Activated naive CD4-positive, alpha-beta T cell treated with anti-CD3 and anti-CD28 coated beads, Interleukin-2, amount 10 ng/mL, durations not matched to agents 7 days and 5 days (primary cell): ENCODE results near the gene STOM.

ENCODE experiments used
- CTCF ChIA-PET: fragments of 350-600 bp; sonication (Branson Sonifier 250); formaldehyde crosslinking; loops from one replicate; lab custom pipeline; 2021; ENCODE audit warnings: antibody characterized with exemption; lab: Charles Lee
- DNase-seq: peaks from one replicate; pipeline ENCODE4 v3.0.0-alpha.2; 2020
- H3K27ac Mint-ChIP-seq: one replicate; pipeline ENCODE4 v1.8.0; 2021; ENCODE audit warnings: mild to moderate bottlenecking, moderate library complexity, mixed read lengths
- H3K27me3 Mint-ChIP-seq: one replicate; pipeline ENCODE4 v1.8.0; 2021; ENCODE audit warnings: mild to moderate bottlenecking, mixed read lengths
- H3K36me3 Mint-ChIP-seq: one replicate; pipeline ENCODE4 v1.8.0; 2021; ENCODE audit warnings: mixed read lengths
- H3K4me1 Mint-ChIP-seq: one replicate; pipeline ENCODE4 v1.8.0; 2021; ENCODE audit warnings: mixed read lengths
- H3K4me3 Mint-ChIP-seq: one replicate; pipeline ENCODE4 v1.8.0; 2021; ENCODE audit warnings: mild to moderate bottlenecking, moderate library complexity, mixed read lengths
- H3K9me3 Mint-ChIP-seq: one replicate; pipeline ENCODE4 v1.8.0; 2021; ENCODE audit warnings: mixed read lengths

The STOM gene

GRCh38 chr9:121353241-121354061 lies 16.6 kb downstream of the STOM start:
- CTCF ChIA-PET, result interaction anchor here (1.0 to 2.1 kb wide), 5 partner anchors 10 to 46 kb away, joined by 3 to 8 read pairs (median 3); no protein-coding TSS in a partner anchor
- H3K27me3 Mint-ChIP-seq, result no peaks in the 10 kb centered on the region
- peak; percentile 57 for DNase-seq
- peaks cover 8% of the 10 kb centered on the region for H3K36me3 Mint-ChIP-seq
- H3K4me3 Mint-ChIP-seq, result peak overlapping the region; percentile 4
- peak overlapping the region; percentile 64 for H3K27ac Mint-ChIP-seq
- no peaks in the 10 kb centered on the region for H3K9me3 Mint-ChIP-seq
- peaks cover 34% of the 10 kb centered on the region for H3K4me1 Mint-ChIP-seq

- Mint-ChIP-seq H3K27ac (no peak overlapping the region), H3K4me1 (peaks cover 20% of the 10 kb centered on the region)
- DNase-seq, result no peak
Observed at GRCh38 chr9:121350993-121351561, 19.0 kb downstream of the STOM start.

DNA sequence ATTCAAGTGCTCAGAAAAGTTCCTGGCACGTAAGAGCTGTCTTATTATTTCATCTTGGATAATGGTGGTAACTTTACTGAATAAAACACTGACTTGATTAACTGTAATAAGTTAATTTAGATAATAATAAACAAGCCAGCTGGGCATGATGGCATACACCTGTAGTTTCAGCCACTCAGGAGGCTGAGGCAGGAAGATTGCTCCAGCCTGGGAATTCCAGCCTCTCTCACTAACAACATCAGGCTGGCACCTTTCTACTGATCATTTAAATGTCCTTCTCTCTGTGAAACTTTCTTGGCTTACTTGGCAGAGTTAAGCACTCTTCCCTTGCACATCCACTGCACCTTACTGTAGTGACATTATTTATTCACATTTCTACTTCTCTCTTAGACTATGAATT lies 20.0 kb downstream of the STOM start:
- peaks cover 18% of the 10 kb centered on the region for H3K4me1 Mint-ChIP-seq
- H3K9me3 Mint-ChIP-seq, result no peaks in the 10 kb centered on the region
- CTCF ChIA-PET, result interaction anchor here (0.6 to 1.1 kb wide), 2 partner anchors 30 to 559 kb away, joined by 3 read pairs; no protein-coding TSS in a partner anchor
- no peak overlapping the region for H3K27ac Mint-ChIP-seq
- no peak overlapping the region for H3K4me3 Mint-ChIP-seq
- peaks cover 14% of the 10 kb centered on the region for H3K36me3 Mint-ChIP-seq
- DNase-seq, result no peak
- H3K27me3 Mint-ChIP-seq, result no peaks in the 10 kb centered on the region

More at GRCh38 chr9:121350993-121351561, 19.0 kb downstream of the STOM start:
- H3K9me3 Mint-ChIP-seq, result no peaks in the 10 kb centered on the region
- no peak overlapping the region for H3K4me3 Mint-ChIP-seq
- CTCF ChIA-PET, result interaction anchor here (1.0 kb wide), 1 partner anchor 31 kb away, joined by 3 read pairs; no protein-coding TSS in a partner anchor
- H3K27me3 Mint-ChIP-seq, result no peaks in the 10 kb centered on the region
- H3K36me3 Mint-ChIP-seq, result peaks cover 14% of the 10 kb centered on the region

DNA sequence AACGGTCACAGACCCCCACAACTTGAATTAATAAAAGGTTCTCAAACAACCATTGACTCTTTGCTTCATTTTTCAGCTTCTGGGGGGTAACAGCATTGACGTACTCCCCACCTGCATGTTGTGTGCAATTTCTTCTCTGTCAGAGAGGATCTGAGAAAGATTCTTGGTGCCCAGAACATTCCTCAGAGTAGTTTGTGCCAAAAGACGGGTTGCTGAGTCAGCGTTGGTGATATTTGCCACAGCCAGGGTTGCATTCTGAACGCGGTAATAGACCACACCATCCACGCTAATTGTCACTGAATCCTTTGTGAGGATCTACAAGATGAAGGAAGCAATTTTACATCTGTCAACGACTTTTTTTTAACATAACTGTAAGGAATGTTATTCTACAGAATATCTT lies 21.0 kb downstream of the STOM start:
- CTCF ChIA-PET, result interaction anchor here (1.1 to 3.9 kb wide), 3 partner anchors 10 to 31 kb away, joined by 3 to 14 read pairs (median 5); no protein-coding TSS in a partner anchor
- Mint-ChIP-seq H3K9me3 (no peaks in the 10 kb centered on the region), H3K27me3 (no peaks in the 10 kb centered on the region), H3K27ac (no peak overlapping the region), H3K36me3 (peaks cover 14% of the 10 kb centered on the region), H3K4me3 (no peak overlapping the region), H3K4me1 (peaks cover 12% of the 10 kb centered on the region)
- DNase-seq, result no peak

GRCh38 chr9:121348221-121348620 lies 21.8 kb downstream of the STOM start:
- Mint-ChIP-seq H3K36me3 (peaks cover 14% of the 10 kb centered on the region), H3K4me1 (peaks cover 4% of the 10 kb centered on the region)
- CTCF ChIA-PET, result interaction anchor here (1.9 to 3.9 kb wide), 2 partner anchors 9 to 28 kb away, joined by 5 to 14 read pairs; no protein-coding TSS in a partner anchor

DNA sequence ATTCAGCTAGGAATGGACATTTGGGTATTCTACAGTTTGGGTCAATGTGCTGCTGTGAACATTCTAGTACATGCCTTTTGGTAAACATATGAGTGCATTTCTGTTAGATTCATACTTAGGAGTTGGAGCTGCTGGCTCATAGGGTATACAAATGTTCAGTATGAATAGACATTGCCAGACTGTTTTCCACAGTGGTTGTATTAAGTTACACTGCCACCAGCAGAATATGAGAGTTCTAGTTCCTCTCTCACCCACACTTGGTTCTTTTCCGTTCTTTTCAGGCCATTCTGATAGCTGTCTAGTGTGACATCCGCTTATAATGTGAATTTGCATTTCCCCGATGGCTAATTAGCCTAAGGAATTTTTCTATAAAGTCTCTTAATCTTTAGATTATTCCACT lies 25.0 kb downstream of the STOM start:
- Mint-ChIP-seq H3K4me3 (no peak overlapping the region), H3K27me3 (no peaks in the 10 kb centered on the region), H3K27ac (no peak overlapping the region), H3K9me3 (no peaks in the 10 kb centered on the region), H3K4me1 (no peaks in the 10 kb centered on the region), H3K36me3 (peaks cover 12% of the 10 kb centered on the region)
- no peak for DNase-seq
- CTCF ChIA-PET, result interaction anchor here (1.4 to 2.0 kb wide), 3 partner anchors 26 to 54 kb away, joined by 3 to 5 read pairs (median 3); no protein-coding TSS in a partner anchor

More at GRCh38 chr9:121348221-121348620, 21.8 kb downstream of the STOM start:
- H3K4me3 Mint-ChIP-seq, result no peak overlapping the region
- DNase-seq, result no peak
- no peaks in the 10 kb centered on the region for H3K27me3 Mint-ChIP-seq
- no peak overlapping the region for H3K27ac Mint-ChIP-seq
- no peaks in the 10 kb centered on the region for H3K9me3 Mint-ChIP-seq

DNA sequence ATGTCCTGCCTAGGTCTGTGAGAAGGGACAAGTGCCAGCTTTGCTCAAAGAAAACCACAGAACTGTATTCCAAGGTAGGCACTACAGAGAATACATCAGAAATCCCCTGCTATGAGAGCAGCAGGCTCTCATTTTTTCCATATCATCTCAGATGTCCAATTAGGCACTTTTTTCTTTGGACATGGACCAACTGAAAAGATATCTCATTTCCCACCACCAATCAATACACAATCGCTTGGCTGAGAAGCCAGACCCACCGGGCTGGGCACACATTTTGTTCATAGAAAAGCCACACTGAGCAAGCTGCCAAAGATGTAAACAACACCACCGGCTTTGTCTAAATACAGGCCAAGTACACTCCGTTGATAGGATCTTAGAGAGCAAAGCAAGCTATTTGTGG lies 25.9 kb downstream of the STOM start:
- H3K36me3 Mint-ChIP-seq, result peaks cover 12% of the 10 kb centered on the region
- DNase-seq, result no peak
- no peak overlapping the region for H3K27ac Mint-ChIP-seq
- no peaks in the 10 kb centered on the region for H3K9me3 Mint-ChIP-seq
- no peak overlapping the region for H3K4me3 Mint-ChIP-seq
- CTCF ChIA-PET, result interaction anchor here (1.1 to 2.0 kb wide), 4 partner anchors 9 to 55 kb away, joined by 3 to 5 read pairs (median 3); no protein-coding TSS in a partner anchor
- no peaks in the 10 kb centered on the region for H3K4me1 Mint-ChIP-seq
- H3K27me3 Mint-ChIP-seq, result no peaks in the 10 kb centered on the region

- no peaks in the 10 kb centered on the region for H3K9me3 Mint-ChIP-seq
- no peak overlapping the region for H3K4me3 Mint-ChIP-seq
- H3K4me1 Mint-ChIP-seq, result no peaks in the 10 kb centered on the region
- H3K36me3 Mint-ChIP-seq, result peaks cover 6% of the 10 kb centered on the region
- no peak overlapping the region for H3K27ac Mint-ChIP-seq
- no peaks in the 10 kb centered on the region for H3K27me3 Mint-ChIP-seq
- DNase-seq, result no peak
- CTCF ChIA-PET, result interaction anchor here (1.1 to 2.6 kb wide), 2 partner anchors 21 to 62 kb away, joined by 6 to 18 read pairs; no protein-coding TSS in a partner anchor
Observed at GRCh38 chr9:121340676-121341392, 29.2 kb downstream of the STOM start.

DNA sequence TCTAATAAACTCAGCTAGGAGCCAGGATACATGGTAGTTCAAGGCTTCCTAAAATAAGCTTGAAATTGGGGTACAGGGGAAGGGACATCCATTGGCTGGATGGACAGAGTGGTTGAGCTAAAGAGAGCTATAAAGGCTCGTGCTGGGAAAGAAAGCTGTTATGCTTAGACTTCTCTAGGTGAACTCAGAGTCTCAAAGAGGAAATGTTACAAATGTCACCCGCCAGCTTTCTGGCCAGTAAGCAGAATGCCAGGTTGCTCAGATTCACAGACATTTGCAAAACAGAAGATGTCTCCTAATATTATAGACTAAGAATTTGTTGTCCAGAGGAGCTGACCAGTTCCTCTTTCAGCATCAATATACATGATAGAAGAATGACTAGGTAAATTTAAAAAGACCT lies 30.6 kb downstream of the STOM start:
- H3K4me3 Mint-ChIP-seq, result no peak overlapping the region
- no peaks in the 10 kb centered on the region for H3K27me3 Mint-ChIP-seq
- no peak for DNase-seq
- H3K36me3 Mint-ChIP-seq, result peaks cover 6% of the 10 kb centered on the region
- H3K4me1 Mint-ChIP-seq, result no peaks in the 10 kb centered on the region
- CTCF ChIA-PET, result interaction anchor here (0.6 to 2.6 kb wide), 5 partner anchors 9 to 681 kb away, joined by 3 to 18 read pairs (median 5); no protein-coding TSS in a partner anchor
- no peak overlapping the region for H3K27ac Mint-ChIP-seq
- no peaks in the 10 kb centered on the region for H3K9me3 Mint-ChIP-seq

GRCh38 chr9:121336665-121337064 lies 33.4 kb downstream of the STOM start:
- DNase-seq, result no peak
- Mint-ChIP-seq H3K27me3 (no peaks in the 10 kb centered on the region), H3K36me3 (peaks cover 2% of the 10 kb centered on the region), H3K9me3 (no peaks in the 10 kb centered on the region), H3K4me1 (no peaks in the 10 kb centered on the region), H3K4me3 (no peak overlapping the region), H3K27ac (no peak overlapping the region)
- CTCF ChIA-PET, result interaction anchor here (1.0 kb wide), 1 partner anchor 17 kb away, joined by 3 read pairs; no protein-coding TSS in a partner anchor

DNA sequence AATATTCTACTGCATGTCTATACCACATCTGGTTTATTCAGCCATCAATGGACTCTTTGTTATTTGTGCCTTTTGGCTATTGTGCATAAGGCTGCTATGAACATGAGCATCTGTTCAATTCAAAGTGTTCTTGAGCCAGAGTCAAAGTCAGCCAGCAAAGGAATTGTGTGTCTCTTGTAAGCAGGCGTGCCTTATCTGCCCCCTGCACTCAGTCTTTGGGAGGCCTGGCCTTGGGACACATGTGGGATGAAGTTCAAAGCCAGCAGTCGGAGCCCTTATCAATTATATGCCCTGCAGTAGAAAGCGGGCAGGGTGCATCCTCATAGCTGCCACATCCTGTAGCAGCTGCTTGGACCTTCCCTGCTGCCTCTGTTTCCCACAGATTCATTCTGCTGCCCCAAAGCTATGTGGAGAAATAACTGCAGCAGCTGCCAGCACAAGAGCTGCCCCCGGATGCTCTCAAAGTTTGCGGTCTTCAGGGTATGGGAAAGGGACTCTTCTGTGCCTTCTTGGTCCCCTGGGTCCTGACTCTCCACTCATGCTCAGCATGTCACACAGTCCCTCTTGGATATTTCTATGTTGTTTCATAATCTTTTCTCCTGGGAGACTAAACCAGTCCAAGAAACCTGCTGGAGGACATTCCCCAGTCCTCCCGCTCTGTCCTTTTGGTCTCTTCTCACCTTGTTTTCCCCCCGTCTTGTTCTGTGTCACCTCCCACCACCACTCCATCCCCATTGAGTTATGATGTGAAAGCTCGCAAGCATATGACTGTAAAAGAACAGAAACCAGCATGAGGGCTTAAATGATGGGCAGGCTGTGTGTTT lies 35.9 kb downstream of the STOM start:
- Mint-ChIP-seq H3K27ac (no peak overlapping the region), H3K27me3 (no peaks in the 10 kb centered on the region), H3K4me3 (no peak overlapping the region), H3K36me3 (peaks cover 2% of the 10 kb centered on the region), H3K4me1 (no peaks in the 10 kb centered on the region), H3K9me3 (no peaks in the 10 kb centered on the region)
- no peak for DNase-seq
- CTCF ChIA-PET, result interaction anchor here (0.9 to 1.2 kb wide), 2 partner anchors 13 to 14 kb away, joined by 3 to 5 read pairs; no protein-coding TSS in a partner anchor

DNA sequence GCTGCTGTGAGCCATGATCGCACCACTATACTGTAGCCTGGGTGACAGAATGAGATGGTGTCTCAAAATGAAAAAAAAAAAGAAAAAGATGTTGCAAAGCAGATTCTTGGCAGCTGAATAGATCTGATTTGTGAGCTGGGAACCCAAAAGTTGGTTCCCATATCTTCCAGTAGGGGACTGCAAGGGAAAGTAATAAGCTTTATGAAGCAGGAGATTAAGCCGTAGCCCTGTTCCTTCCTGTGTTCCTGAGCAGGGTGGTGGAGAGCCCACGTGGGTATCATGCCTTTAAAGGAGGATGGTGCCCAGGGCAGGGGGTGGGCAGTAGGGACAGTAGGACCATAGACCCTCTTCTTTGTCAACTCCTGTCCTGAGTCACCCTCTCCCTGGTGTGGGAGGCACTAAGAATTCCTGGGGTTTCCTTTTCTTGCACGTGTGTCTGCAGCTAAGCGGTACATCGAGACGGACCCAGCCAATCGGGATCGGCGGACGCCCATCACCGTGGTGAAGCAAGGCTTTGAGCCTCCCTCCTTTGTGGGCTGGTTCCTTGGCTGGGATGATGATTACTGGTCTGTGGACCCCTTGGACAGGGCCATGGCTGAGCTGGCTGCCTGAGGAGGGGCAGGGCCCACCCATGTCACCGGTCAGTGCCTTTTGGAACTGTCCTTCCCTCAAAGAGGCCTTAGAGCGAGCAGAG lies 37.9 kb downstream of the STOM start:
- no peaks in the 10 kb centered on the region for H3K4me1 Mint-ChIP-seq
- H3K27me3 Mint-ChIP-seq, result no peaks in the 10 kb centered on the region
- no peak overlapping the region for H3K4me3 Mint-ChIP-seq
- H3K36me3 Mint-ChIP-seq, result no peaks in the 10 kb centered on the region
- H3K9me3 Mint-ChIP-seq, result no peaks in the 10 kb centered on the region
- no peak overlapping the region for H3K27ac Mint-ChIP-seq
- CTCF ChIA-PET, result interaction anchor here (1.2 kb wide), 1 partner anchor 11 kb away, joined by 4 read pairs; no protein-coding TSS in a partner anchor
- DNase-seq, result no peak
